B cell (primary cell): ENCODE measurements around the gene LRBA. TPM values are rescaled to one million over a fixed set of nuclear protein-coding genes. Genes with fewer than 3 reads are reported as not detected.

Experiments used
- ATAC-seq: fragments of 200-7000 bp; cut with Tn5 transposase; one replicate; pipeline ENCODE4 v1.10.0; 2021; ENCODE audit warnings: low read depth, mild to moderate bottlenecking, moderate number of reproducible peaks, moderate library complexity
- CTCF ChIA-PET: fragments of 350-600 bp; sonication (Branson Sonifier 250); formaldehyde crosslinking; loops from one replicate; lab custom pipeline; 2021; ENCODE audit warnings: antibody characterized with exemption, inconsistent platforms; lab: Charles Lee
- POLR2A ChIA-PET: fragments of 350-600 bp; sonication (Branson Sonifier 250); formaldehyde crosslinking; loops from one replicate; lab custom pipeline; 2021; ENCODE audit warnings: antibody characterized with exemption; lab: Charles Lee
- DNase-seq: peaks from one replicate; pipeline ENCODE4 v3.0.0; 2013
- H2AFZ ChIP-seq: 2 replicates; pipeline ENCODE4 v1.6.1; 2012; ENCODE audit warnings: mild to moderate bottlenecking, low read depth, low read length; ENCODE audit not compliant: insufficient read depth, poor library complexity, severe bottlenecking
- H3K27ac ChIP-seq, 2 donors: 1 replicate in 1 of 2; 2 replicates in 1 of 2; pipeline ENCODE4 v1.5.1; 2012 to 2013; ENCODE audit warnings: low read length in 2 of 2, mild to moderate bottlenecking in 2 of 2, moderate library complexity in 1 of 2
- H3K27me3 ChIP-seq, 4 experiments: fragments of 200-600 bp in 1 of 4; sonication (generic) in 1 of 4; replicated peaks in 1 of 4; 1 replicate in 2 of 4; 2 replicates in 2 of 4; pipeline versions ENCODE4 v1.6.1 to v1.7.0; 2013 to 2016; ENCODE audit warnings: low read length in 3 of 4, mild to moderate bottlenecking in 2 of 4, mixed read lengths in 1 of 4, moderate library complexity in 1 of 4; ENCODE audit not compliant: insufficient read depth in 4 of 4, control insufficient read depth in 3 of 4; ENCODE audit errors: control extremely low read depth in 1 of 4
- H3K36me3 ChIP-seq, 2 experiments: replicated peaks in 1 of 2; 1 replicate in 1 of 2; 2 replicates in 1 of 2; pipeline versions ENCODE4 v1.6.1 to v1.7.1; 2013; ENCODE audit warnings: low read length in 1 of 2; ENCODE audit not compliant: insufficient read depth in 2 of 2, control insufficient read depth in 1 of 2; ENCODE audit errors: control extremely low read depth in 1 of 2, extremely low read depth in 1 of 2
- H3K4me1 ChIP-seq, 2 donors: fragments of 200-600 bp in 1 of 2; sonication (generic) in 1 of 2; 1 replicate in 1 of 2; 2 replicates in 1 of 2; pipeline versions ENCODE4 v1.5.1 to v1.6.1; 2013 to 2017; ENCODE audit warnings: low read length in 2 of 2; ENCODE audit not compliant: control insufficient read depth in 2 of 2, insufficient read depth in 2 of 2
- H3K4me2 ChIP-seq: replicated peaks from 2 replicates; pipeline ENCODE3; 2012; ENCODE audit warnings: mild to moderate bottlenecking, low read depth, low read length; ENCODE audit not compliant: poor library complexity, severe bottlenecking
- H3K4me3 ChIP-seq, 5 experiments: fragments of 200-600 bp in 1 of 5; sonication (generic) in 1 of 5; 1 replicate in 3 of 5; 2 replicates in 2 of 5; pipeline versions ENCODE4 v1.5.1 to v1.7.0; 2011 to 2016; ENCODE audit warnings: low read length in 4 of 5, mild to moderate bottlenecking in 4 of 5, low read depth in 2 of 5, control low read depth in 1 of 5, moderate library complexity in 1 of 5; ENCODE audit not compliant: insufficient read depth in 1 of 5; ENCODE audit errors: control extremely low read depth in 1 of 5, extremely low read depth in 1 of 5
- H3K79me2 ChIP-seq: fragments of 200-600 bp; sonication (generic); one replicate; pipeline ENCODE4 v1.6.0; 2016; ENCODE audit warnings: low read length; ENCODE audit not compliant: control insufficient read depth, insufficient read depth
- H3K9ac ChIP-seq: fragments of 200-600 bp; sonication (generic); 2 replicates; pipeline ENCODE4 v1.6.1; 2017; ENCODE audit warnings: mild to moderate bottlenecking, low read length, moderate library complexity
- H3K9me3 ChIP-seq, 3 donors: one replicate each; pipeline versions ENCODE4 v1.6.1 to v1.7.1; 2013; ENCODE audit warnings: low read length in 2 of 3; ENCODE audit not compliant: control insufficient read depth in 2 of 3, insufficient read depth in 1 of 3; ENCODE audit errors: control extremely low read depth in 1 of 3
- H4K20me1 ChIP-seq: 2 replicates; pipeline ENCODE4 v1.6.0; 2012; ENCODE audit warnings: mild to moderate bottlenecking, low read length; ENCODE audit not compliant: insufficient read depth, control insufficient read depth, poor library complexity, severe bottlenecking
- H3K27ac Mint-ChIP-seq: one replicate; pipeline ENCODE4 v1.8.0; 2021; ENCODE audit warnings: mixed read lengths
- H3K27me3 Mint-ChIP-seq: one replicate; pipeline ENCODE4 v1.8.0; 2021; ENCODE audit warnings: mixed read lengths
- H3K4me1 Mint-ChIP-seq: one replicate; pipeline ENCODE4 v1.8.0; 2021; ENCODE audit warnings: mixed read lengths
- H3K4me3 Mint-ChIP-seq: one replicate; pipeline ENCODE4 v1.8.0; 2021; ENCODE audit warnings: mixed read lengths
- H3K9me3 Mint-ChIP-seq: one replicate; pipeline ENCODE4 v1.8.0; 2022; ENCODE audit warnings: mixed read lengths; ENCODE audit not compliant: insufficient read depth
- CTCF ChIP-seq: fragments of 200-600 bp; IDR thresholded peaks from one replicate; pipeline ENCODE4 v1.8.0; 2022; ENCODE audit warnings: antibody characterized with exemption, mild to moderate bottlenecking
- EZH2 ChIP-seq: IDR thresholded peaks from 2 replicates; pipeline ENCODE4 v1.6.1; 2012; ENCODE audit warnings: borderline replicate concordance, low read depth, mild to moderate bottlenecking, moderate library complexity, low read length; ENCODE audit not compliant: insufficient read depth, poor library complexity, severe bottlenecking
- WGBS: methylation state at CpG from one replicate; pipeline ENCODE4 v1.1.5; 2013; ENCODE audit warnings: missing lambda C conversion rate; ENCODE audit not compliant: insufficient coverage; 5-methylcytosine and 5-hydroxymethylcytosine counted together
- intact Hi-C: fragments of 100-400 bp; cut with micrococcal nuclease; formaldehyde crosslinking; loops from one replicate; pipeline ENCODE4 v1.10.0; 2022
- polyA plus RNA-seq: library from polyadenylated mRNA; depleted of rRNA; stranded (reverse); fragments of >200 nt; gene quantifications from 2 replicates; pipeline ENCODE4 v1.2.3, GENCODE V29; 2012
- total RNA-seq, 2 donors: library from RNA; stranded (reverse); fragments of 120-200 nt in 1 of 2; gene quantifications; 1 replicate in 1 of 2; 2 replicates in 1 of 2; pipeline versions ENCODE4 v1.2.3 to v1.2.4, GENCODE V29; 2013 to 2022

Gene LRBA
- total and polyA plus RNA-seq, 2 donors (not counting 1 experiment from before 2014, with no cell fraction given), result 17.5 to 86.7 TPM

GRCh38 chr4:150784939-150785338 is 230.1 kb downstream of the LRBA start:
- no peak overlapping the region for H3K27ac ChIP-seq
- peaks cover 0 to 2% (median 0%) of the 10 kb centered on the region in 3 donors for H3K9me3 ChIP-seq
- Mint-ChIP-seq H3K27me3 (no peaks in the 10 kb centered on the region), H3K9me3 (no peaks in the 10 kb centered on the region), H3K4me3 (no peak overlapping the region), H3K27ac (no peak overlapping the region), H3K4me1 (peaks cover 2% of the 10 kb centered on the region)
- intact Hi-C loops, result no loop called here
- WGBS, result 100% methylated on average over 3 of the region's 8 CpGs
- no peak for TF ChIP-seq EZH2
- no peak for TF ChIP-seq CTCF
- H3K4me2 ChIP-seq, result no peak overlapping the region
- DNase-seq (no peak), ATAC-seq (no peak)
- POLR2A ChIA-PET, result no interaction called here
- H3K9ac ChIP-seq, result no peak overlapping the region
- no peaks in the 10 kb centered on the region for H3K79me2 ChIP-seq
- no peak overlapping the region for H2AFZ ChIP-seq
- CTCF ChIA-PET, result no interaction called here
- no peak overlapping the region for H3K4me3 ChIP-seq
- peaks cover 0 to 4% of the 10 kb centered on the region in 2 experiments for H3K36me3 ChIP-seq
- no peaks in the 10 kb centered on the region for H4K20me1 ChIP-seq
- no peaks in the 10 kb centered on the region for H3K4me1 ChIP-seq
- H3K27me3 ChIP-seq, result no peaks in the 10 kb centered on the region

- ChIA-PET POLR2A (no interaction called here), CTCF (no interaction called here)
- Histone ChIP-seq H3K27ac (no peak overlapping the region), H3K27me3 (no peaks in the 10 kb centered on the region), H2AFZ (no peak overlapping the region), H3K9me3 (peaks cover 0 to 2% (median 0%) of the 10 kb centered on the region in 3 donors), H4K20me1 (no peaks in the 10 kb centered on the region), H3K36me3 (peaks cover 0 to 4% of the 10 kb centered on the region in 2 experiments), H3K4me3 (no peak overlapping the region), H3K79me2 (no peaks in the 10 kb centered on the region), H3K9ac (no peak overlapping the region), H3K4me2 (no peak overlapping the region), H3K4me1 (no peaks in the 10 kb centered on the region)
- no peak for DNase-seq
- WGBS, result 88% methylated on average over 4 of the region's 4 CpGs
- Mint-ChIP-seq H3K4me1 (no peaks in the 10 kb centered on the region), H3K9me3 (no peaks in the 10 kb centered on the region), H3K27ac (no peak overlapping the region), H3K27me3 (no peaks in the 10 kb centered on the region), H3K4me3 (no peak overlapping the region)
- no peak for TF ChIP-seq EZH2
- TF ChIP-seq CTCF, result no peak
- ATAC-seq, result no peak
- intact Hi-C loops, result no loop called here
Measured at GRCh38 chr4:150784305-150784704, 230.8 kb downstream of the LRBA start.
